ENCODE results near the gene FHDC1.

- TF ChIP-seq, protein P1, sequence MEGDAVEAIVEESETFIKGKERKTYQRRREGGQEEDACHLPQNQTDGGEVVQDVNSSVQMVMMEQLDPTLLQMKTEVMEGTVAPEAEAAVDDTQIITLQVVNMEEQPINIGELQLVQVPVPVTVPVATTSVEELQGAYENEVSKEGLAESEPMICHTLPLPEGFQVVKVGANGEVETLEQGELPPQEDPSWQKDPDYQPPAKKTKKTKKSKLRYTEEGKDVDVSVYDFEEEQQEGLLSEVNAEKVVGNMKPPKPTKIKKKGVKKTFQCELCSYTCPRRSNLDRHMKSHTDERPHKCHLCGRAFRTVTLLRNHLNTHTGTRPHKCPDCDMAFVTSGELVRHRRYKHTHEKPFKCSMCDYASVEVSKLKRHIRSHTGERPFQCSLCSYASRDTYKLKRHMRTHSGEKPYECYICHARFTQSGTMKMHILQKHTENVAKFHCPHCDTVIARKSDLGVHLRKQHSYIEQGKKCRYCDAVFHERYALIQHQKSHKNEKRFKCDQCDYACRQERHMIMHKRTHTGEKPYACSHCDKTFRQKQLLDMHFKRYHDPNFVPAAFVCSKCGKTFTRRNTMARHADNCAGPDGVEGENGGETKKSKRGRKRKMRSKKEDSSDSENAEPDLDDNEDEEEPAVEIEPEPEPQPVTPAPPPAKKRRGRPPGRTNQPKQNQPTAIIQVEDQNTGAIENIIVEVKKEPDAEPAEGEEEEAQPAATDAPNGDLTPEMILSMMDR (IDR thresholded peaks at IDR 0.05): no peak
- TF ChIP-seq ZFX (IDR thresholded peaks at IDR 0.05; ENCODE audit: borderline replicate concordance): no peak
These were observed 43.7 kb downstream of the FHDC1 start for GRCh38 chr4:152979731-152980330.
